HG02759 (cell line): ENCODE measurements around the gene PTPRM.

ENCODE experiments used
- ATAC-seq: cut with Tn5 transposase; IDR thresholded peaks from one replicate; pipeline ENCODE4 v1.9.1; 2021; ENCODE audit warnings: mild to moderate bottlenecking, moderate library complexity; ENCODE audit not compliant: unreplicated experiment

The PTPRM gene

GRCh38 chr18:7567474-7568425, 634 bp downstream of the PTPRM start:
- ATAC-seq = peak; percentile 9

GRCh38 chr18:7568426-7568825, 1.3 kb downstream of the PTPRM start:
- ATAC-seq = no peak

GRCh38 chr18:7571626-7572025, 4.5 kb downstream of the PTPRM start:
- ATAC-seq = no peak

- ATAC-seq = no peak
Measured at GRCh38 chr18:7572822-7573221, 5.7 kb downstream of the PTPRM start.

- ATAC-seq = no peak
Measured at GRCh38 chr18:7575465-7576028, 8.4 kb downstream of the PTPRM start.

- ATAC-seq = no peak
Measured at GRCh38 chr18:7576077-7576476, 9.0 kb downstream of the PTPRM start.

- no peak for ATAC-seq
Measured at GRCh38 chr18:7576685-7577084, 9.6 kb downstream of the PTPRM start.

- ATAC-seq = no peak
Measured at GRCh38 chr18:7577706-7578105, 10.6 kb downstream of the PTPRM start.

- no peak for ATAC-seq
Measured at GRCh38 chr18:7579176-7579917, 12.2 kb downstream of the PTPRM start.

GRCh38 chr18:7579918-7580542, 12.9 kb downstream of the PTPRM start:
- no peak for ATAC-seq

GRCh38 chr18:7584646-7585275, 17.6 kb downstream of the PTPRM start:
- ATAC-seq = no peak

GRCh38 chr18:7585276-7585670, 18.2 kb downstream of the PTPRM start:
- ATAC-seq = no peak

GRCh38 chr18:7586379-7586778, 19.3 kb downstream of the PTPRM start:
- ATAC-seq = no peak

GRCh38 chr18:7590826-7591560, 23.9 kb downstream of the PTPRM start:
- ATAC-seq = no peak

GRCh38 chr18:7592305-7593071, 25.4 kb downstream of the PTPRM start:
- ATAC-seq = no peak

GRCh38 chr18:7593218-7593819, 26.2 kb downstream of the PTPRM start:
- ATAC-seq = no peak

GRCh38 chr18:7596147-7596546, 29.0 kb downstream of the PTPRM start:
- ATAC-seq = no peak

- ATAC-seq = no peak
Measured at GRCh38 chr18:7597500-7597899, 30.4 kb downstream of the PTPRM start.
